GM23338 (cell line): Measurements from ENCODE around the gene RFC3. TPM values are rescaled to one million over a fixed set of nuclear protein-coding genes. Genes with fewer than 3 reads are reported as not detected.

Experiments used
- ATAC-seq: fragments of 200-7000 bp; cut with Tn5 transposase; 3 replicates; pipeline ENCODE4 v1.9.1; 2020
- DNase-seq: peaks from one replicate; pipeline ENCODE4 v3.0.0-alpha.2; 2015; ENCODE audit warnings: low spot score
- H2AFZ ChIP-seq: fragments of 200-600 bp; sonication (generic); 2 replicates; pipeline ENCODE4 v1.8.0; 2016; ENCODE audit warnings: antibody characterized with exemption, mild to moderate bottlenecking, moderate library complexity
- H3F3A ChIP-seq: fragments of 200-600 bp; sonication (generic); replicated peaks from 2 replicates; pipeline ENCODE4 v1.8.0; 2017; ENCODE audit warnings: antibody characterized with exemption, mixed run types, low read depth
- H3K27ac ChIP-seq: fragments of 200-600 bp; sonication (generic); 2 replicates; pipeline ENCODE4 v1.6.1; 2016; ENCODE audit warnings: low read depth
- H3K27me3 ChIP-seq: fragments of 200-600 bp; sonication (generic); 2 replicates; pipeline ENCODE4 v1.8.0; 2016; ENCODE audit warnings: mild to moderate bottlenecking, mixed run types, moderate library complexity; ENCODE audit not compliant: insufficient read depth
- H3K36me3 ChIP-seq: fragments of 200-600 bp; sonication (generic); 2 replicates; pipeline ENCODE4 v1.8.0; 2016; ENCODE audit warnings: mild to moderate bottlenecking; ENCODE audit not compliant: insufficient read depth
- H3K4me1 ChIP-seq: fragments of 200-600 bp; sonication (generic); 2 replicates; pipeline ENCODE4 v1.8.0; 2016; ENCODE audit warnings: mild to moderate bottlenecking, moderate library complexity; ENCODE audit not compliant: insufficient read depth
- H3K4me2 ChIP-seq: fragments of 200-600 bp; sonication (generic); 2 replicates; pipeline ENCODE4 v1.7.1; 2017; ENCODE audit warnings: mixed run types
- H3K4me3 ChIP-seq: fragments of 200-600 bp; sonication (generic); 2 replicates; pipeline ENCODE4 v1.6.1; 2016; ENCODE audit warnings: mixed run types
- H3K79me2 ChIP-seq: fragments of 200-600 bp; sonication (generic); replicated peaks from 2 replicates; pipeline ENCODE4 v1.8.0; 2017; ENCODE audit warnings: mild to moderate bottlenecking; ENCODE audit not compliant: insufficient read depth
- H3K9me2 ChIP-seq: fragments of 200-600 bp; sonication (generic); 2 replicates; pipeline ENCODE4 v1.8.0; 2017; ENCODE audit not compliant: insufficient read depth
- H4K20me1 ChIP-seq: fragments of 200-600 bp; sonication (generic); replicated peaks from 2 replicates; pipeline ENCODE4 v1.8.0; 2017; ENCODE audit warnings: mild to moderate bottlenecking; ENCODE audit not compliant: insufficient read depth
- H3K27ac Mint-ChIP-seq: 2 replicates; pipeline ENCODE4 v1.8.0; 2020; ENCODE audit warnings: inconsistent platforms, mild to moderate bottlenecking, moderate library complexity, mixed read lengths
- H3K27me3 Mint-ChIP-seq: 3 replicates; pipeline ENCODE4 v1.8.0; 2022; ENCODE audit warnings: low read depth, mild to moderate bottlenecking, moderate library complexity, mixed read lengths, inconsistent platforms; ENCODE audit not compliant: insufficient read depth, poor library complexity
- H3K36me3 Mint-ChIP-seq: 3 replicates; pipeline ENCODE4 v1.8.0; 2021; ENCODE audit warnings: low read depth, mild to moderate bottlenecking, inconsistent platforms, moderate library complexity, mixed read lengths
- H3K4me1 Mint-ChIP-seq: 3 replicates; pipeline ENCODE4 v1.8.0; 2020; ENCODE audit warnings: mild to moderate bottlenecking, inconsistent platforms, mixed read lengths
- H3K4me3 Mint-ChIP-seq: 3 replicates; pipeline ENCODE4 v1.8.0; 2021; ENCODE audit warnings: moderate library complexity, mild to moderate bottlenecking, inconsistent platforms, mixed read lengths
- H3K9me3 Mint-ChIP-seq: 3 replicates; pipeline ENCODE4 v1.8.0; 2020; ENCODE audit warnings: moderate library complexity, mild to moderate bottlenecking, inconsistent platforms, mixed read lengths
- CREB1 ChIP-seq: fragments of 250-450 bp; sonication (Bioruptor Pico); IDR thresholded peaks from 2 replicates; pipeline ENCODE4 v1.5.0; 2020; ENCODE audit warnings: low read depth, mild to moderate bottlenecking, moderate library complexity
- EZH2 ChIP-seq: fragments of 200-600 bp; sonication (generic); IDR thresholded peaks from one replicate; pipeline ENCODE4 v1.8.0; 2017; ENCODE audit warnings: antibody characterized with exemption, mild to moderate bottlenecking, low read depth; ENCODE audit not compliant: unreplicated experiment
- EZH2phosphoT487 ChIP-seq: fragments of 200-600 bp; sonication (generic); IDR thresholded peaks from one replicate; pipeline ENCODE4 v1.8.1; 2018; ENCODE audit warnings: antibody characterized with exemption; ENCODE audit not compliant: unreplicated experiment
- JUNB ChIP-seq: IDR thresholded peaks from one replicate; pipeline ENCODE4 v1.6.1; 2016; ENCODE audit warnings: antibody characterized with exemption; ENCODE audit not compliant: unreplicated experiment
- NANOG ChIP-seq: IDR thresholded peaks from 2 replicates; pipeline ENCODE4 v1.6.1; 2016; ENCODE audit warnings: antibody characterized with exemption, borderline replicate concordance
- POLR2AphosphoS5 ChIP-seq: IDR thresholded peaks from 2 replicates; pipeline ENCODE4 v1.6.1; 2016; ENCODE audit warnings: antibody characterized with exemption, low read depth
- STAT1 ChIP-seq: IDR thresholded peaks from one replicate; pipeline ENCODE4 v1.6.1; 2016; ENCODE audit warnings: antibody characterized with exemption; ENCODE audit not compliant: unreplicated experiment
- ZNF114 ChIP-seq: fragments of 250-450 bp; sonication (Bioruptor Pico); IDR thresholded peaks from 2 replicates; pipeline ENCODE4 v1.5.0; 2020; ENCODE audit warnings: mild to moderate bottlenecking, moderate library complexity
- ZNF331 ChIP-seq: fragments of 250-450 bp; sonication (Bioruptor Pico); IDR thresholded peaks from 2 replicates; pipeline ENCODE4 v1.5.0; 2020; ENCODE audit warnings: low read depth, mild to moderate bottlenecking, moderate library complexity
- polyA plus RNA-seq: library from polyadenylated mRNA; unstranded; fragments of >200 nt; fragmentation: Nextera tagmentation; extraction: Ambion mirVana; gene quantifications from 2 replicates; pipeline ENCODE4 v1.2.1, GENCODE V29; 2016
- total RNA-seq: library from RNA; depleted of rRNA; stranded (reverse); fragments of >200 nt; shearing (Covaris generic); gene quantifications from 2 replicates; pipeline ENCODE4 v1.2.3, GENCODE V29; 2014
- TF ChIP-seq, protein P1 (sequence below): IDR thresholded peaks from 2 replicates; pipeline ENCODE4 v1.6.1; 2016; ENCODE audit warnings: antibody characterized with exemption
- TF ChIP-seq, protein P2 (sequence below): IDR thresholded peaks from one replicate; pipeline ENCODE4 v1.6.1; 2018; ENCODE audit warnings: antibody characterized with exemption; ENCODE audit not compliant: unreplicated experiment
- TF ChIP-seq, protein P3 (sequence below), 2 experiments: fragments of 200-600 bp in 1 of 2; sonication (generic) in 1 of 2; conservative IDR thresholded peaks; 2 replicates each; pipeline versions ENCODE4 v1.5.1 to v1.6.1; 2016 to 2017; ENCODE audit warnings: antibody characterized with exemption in 2 of 2, low read depth in 2 of 2, mild to moderate bottlenecking in 2 of 2, moderate library complexity in 1 of 2

RFC3 gene
- total and polyA plus RNA-seq, 2 experiments from 2014 or later: 48.7 to 75.5 TPM

DNA sequence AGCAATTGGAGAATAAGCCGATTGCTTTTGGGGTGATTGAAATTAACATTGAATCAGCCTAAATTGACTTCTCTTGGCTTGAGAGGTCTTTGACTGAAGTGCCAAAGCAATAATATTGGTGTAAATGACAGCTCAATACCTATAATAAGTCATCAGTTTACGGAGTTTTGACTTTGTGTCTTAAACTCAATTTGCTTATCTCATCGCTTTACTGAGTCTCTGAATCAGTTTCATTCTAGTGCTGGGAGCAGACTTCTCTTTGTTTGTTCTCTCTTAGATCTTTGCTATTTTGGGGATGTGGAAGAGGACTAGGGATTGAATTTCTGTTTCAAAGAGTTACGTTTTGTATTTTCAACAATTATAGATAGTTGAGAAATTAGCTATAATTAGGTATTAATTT, 7.1 kb downstream of the RFC3 start:
- H3K79me2 ChIP-seq: peaks cover 39% of the 10 kb centered on the region
- no peak overlapping the region for H3K4me3 ChIP-seq
- H3K27ac ChIP-seq: no peak overlapping the region
- DNase-seq (no peak), ATAC-seq (no peak)
- no peak overlapping the region for H3K4me2 ChIP-seq
- Mint-ChIP-seq H3K27ac (no peak overlapping the region), H3K9me3 (no peaks in the 10 kb centered on the region), H3K4me3 (no peak overlapping the region), H3K4me1 (no peaks in the 10 kb centered on the region), H3K27me3 (no peaks in the 10 kb centered on the region), H3K36me3 (peaks cover 64% of the 10 kb centered on the region)
- H3K27me3 ChIP-seq: no peaks in the 10 kb centered on the region
- H4K20me1 ChIP-seq: peaks cover 13% of the 10 kb centered on the region; the same call in 1 of the 2 replicates
- no peaks in the 10 kb centered on the region for H3K4me1 ChIP-seq
- H3K9me2 ChIP-seq: no peaks in the 10 kb centered on the region
- peaks cover 57% of the 10 kb centered on the region for H3K36me3 ChIP-seq
- H2AFZ ChIP-seq: no peak overlapping the region
- no peaks in the 10 kb centered on the region for H3F3A ChIP-seq
- TF ChIP-seq STAT1 (no peak), JUNB (no peak), ZNF114 (no peak), EZH2phosphoT487 (no peak), CREB1 (CRISPR knock-in tag) (no peak), ZNF331 (CRISPR knock-in tag) (no peak), NANOG (no peak)
- TF ChIP-seq, protein P1, sequence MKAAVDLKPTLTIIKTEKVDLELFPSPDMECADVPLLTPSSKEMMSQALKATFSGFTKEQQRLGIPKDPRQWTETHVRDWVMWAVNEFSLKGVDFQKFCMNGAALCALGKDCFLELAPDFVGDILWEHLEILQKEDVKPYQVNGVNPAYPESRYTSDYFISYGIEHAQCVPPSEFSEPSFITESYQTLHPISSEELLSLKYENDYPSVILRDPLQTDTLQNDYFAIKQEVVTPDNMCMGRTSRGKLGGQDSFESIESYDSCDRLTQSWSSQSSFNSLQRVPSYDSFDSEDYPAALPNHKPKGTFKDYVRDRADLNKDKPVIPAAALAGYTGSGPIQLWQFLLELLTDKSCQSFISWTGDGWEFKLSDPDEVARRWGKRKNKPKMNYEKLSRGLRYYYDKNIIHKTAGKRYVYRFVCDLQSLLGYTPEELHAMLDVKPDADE: no peak
- TF ChIP-seq, protein P2, sequence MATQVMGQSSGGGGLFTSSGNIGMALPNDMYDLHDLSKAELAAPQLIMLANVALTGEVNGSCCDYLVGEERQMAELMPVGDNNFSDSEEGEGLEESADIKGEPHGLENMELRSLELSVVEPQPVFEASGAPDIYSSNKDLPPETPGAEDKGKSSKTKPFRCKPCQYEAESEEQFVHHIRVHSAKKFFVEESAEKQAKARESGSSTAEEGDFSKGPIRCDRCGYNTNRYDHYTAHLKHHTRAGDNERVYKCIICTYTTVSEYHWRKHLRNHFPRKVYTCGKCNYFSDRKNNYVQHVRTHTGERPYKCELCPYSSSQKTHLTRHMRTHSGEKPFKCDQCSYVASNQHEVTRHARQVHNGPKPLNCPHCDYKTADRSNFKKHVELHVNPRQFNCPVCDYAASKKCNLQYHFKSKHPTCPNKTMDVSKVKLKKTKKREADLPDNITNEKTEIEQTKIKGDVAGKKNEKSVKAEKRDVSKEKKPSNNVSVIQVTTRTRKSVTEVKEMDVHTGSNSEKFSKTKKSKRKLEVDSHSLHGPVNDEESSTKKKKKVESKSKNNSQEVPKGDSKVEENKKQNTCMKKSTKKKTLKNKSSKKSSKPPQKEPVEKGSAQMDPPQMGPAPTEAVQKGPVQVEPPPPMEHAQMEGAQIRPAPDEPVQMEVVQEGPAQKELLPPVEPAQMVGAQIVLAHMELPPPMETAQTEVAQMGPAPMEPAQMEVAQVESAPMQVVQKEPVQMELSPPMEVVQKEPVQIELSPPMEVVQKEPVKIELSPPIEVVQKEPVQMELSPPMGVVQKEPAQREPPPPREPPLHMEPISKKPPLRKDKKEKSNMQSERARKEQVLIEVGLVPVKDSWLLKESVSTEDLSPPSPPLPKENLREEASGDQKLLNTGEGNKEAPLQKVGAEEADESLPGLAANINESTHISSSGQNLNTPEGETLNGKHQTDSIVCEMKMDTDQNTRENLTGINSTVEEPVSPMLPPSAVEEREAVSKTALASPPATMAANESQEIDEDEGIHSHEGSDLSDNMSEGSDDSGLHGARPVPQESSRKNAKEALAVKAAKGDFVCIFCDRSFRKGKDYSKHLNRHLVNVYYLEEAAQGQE: no peak
- TF ChIP-seq, protein P3, sequence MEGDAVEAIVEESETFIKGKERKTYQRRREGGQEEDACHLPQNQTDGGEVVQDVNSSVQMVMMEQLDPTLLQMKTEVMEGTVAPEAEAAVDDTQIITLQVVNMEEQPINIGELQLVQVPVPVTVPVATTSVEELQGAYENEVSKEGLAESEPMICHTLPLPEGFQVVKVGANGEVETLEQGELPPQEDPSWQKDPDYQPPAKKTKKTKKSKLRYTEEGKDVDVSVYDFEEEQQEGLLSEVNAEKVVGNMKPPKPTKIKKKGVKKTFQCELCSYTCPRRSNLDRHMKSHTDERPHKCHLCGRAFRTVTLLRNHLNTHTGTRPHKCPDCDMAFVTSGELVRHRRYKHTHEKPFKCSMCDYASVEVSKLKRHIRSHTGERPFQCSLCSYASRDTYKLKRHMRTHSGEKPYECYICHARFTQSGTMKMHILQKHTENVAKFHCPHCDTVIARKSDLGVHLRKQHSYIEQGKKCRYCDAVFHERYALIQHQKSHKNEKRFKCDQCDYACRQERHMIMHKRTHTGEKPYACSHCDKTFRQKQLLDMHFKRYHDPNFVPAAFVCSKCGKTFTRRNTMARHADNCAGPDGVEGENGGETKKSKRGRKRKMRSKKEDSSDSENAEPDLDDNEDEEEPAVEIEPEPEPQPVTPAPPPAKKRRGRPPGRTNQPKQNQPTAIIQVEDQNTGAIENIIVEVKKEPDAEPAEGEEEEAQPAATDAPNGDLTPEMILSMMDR (conservative IDR thresholded peaks at IDR 0.05; ENCODE audit: low read depth in 2 of 2): no peak

DNA sequence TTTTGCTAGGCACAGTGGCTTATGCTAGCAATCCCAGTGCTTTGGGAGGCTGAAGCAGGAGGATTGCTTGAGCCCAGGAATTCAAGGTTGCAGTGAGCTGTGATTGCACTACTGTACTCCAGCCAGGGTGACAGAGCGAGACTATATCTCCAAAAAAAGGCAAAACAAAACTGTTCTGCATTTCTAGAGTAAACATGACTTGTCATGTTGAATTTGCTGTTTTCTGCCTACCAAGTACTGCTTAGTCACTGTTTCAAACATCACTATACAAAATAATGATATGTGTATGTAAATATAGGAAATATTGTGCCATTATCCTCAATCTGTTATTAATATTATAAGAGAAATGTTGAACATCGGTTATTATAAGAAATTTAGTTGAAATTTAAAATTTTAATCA, 9.2 kb downstream of the RFC3 start:
- no peak overlapping the region for H3K27ac Mint-ChIP-seq
- peaks cover 64% of the 10 kb centered on the region for H3K36me3 ChIP-seq
- TF ChIP-seq POLR2AphosphoS5 (no peak), EZH2 (no peak)

More for the DNA sequence above, 9.2 kb downstream of the RFC3 start:
- Mint-ChIP-seq H3K27me3 (no peaks in the 10 kb centered on the region), H3K4me1 (no peaks in the 10 kb centered on the region), H3K4me3 (no peak overlapping the region), H3K9me3 (no peaks in the 10 kb centered on the region), H3K36me3 (peaks cover 67% of the 10 kb centered on the region)
- Histone ChIP-seq H3K9me2 (no peaks in the 10 kb centered on the region), H4K20me1 (0 out of 2 replicates have a peak, but pooled peaks cover 15% of the 10 kb centered on the region), H3K4me1 (no peaks in the 10 kb centered on the region), H3K27me3 (no peaks in the 10 kb centered on the region), H3K4me3 (no peak overlapping the region), H3K27ac (no peak overlapping the region), H3F3A (no peaks in the 10 kb centered on the region), H3K79me2 (peaks cover 19% of the 10 kb centered on the region), H2AFZ (no peak overlapping the region), H3K4me2 (no peak overlapping the region)
- ATAC-seq: no peak
- DNase-seq: no peak
